IPS-18a (cell line): ENCODE data around the gene YWHAG.
"Not testable (repeated sequence)": the region's sequence is repeated elsewhere in the genome, so short reads cannot be mapped to it uniquely, and the experiment has no call there.

ENCODE experiments used
- H3K27ac ChIP-seq: one replicate; pipeline ENCODE4 v1.5.1; 2013; ENCODE audit warnings: low read length
- H3K27me3 ChIP-seq: one replicate; pipeline ENCODE4 v1.6.1; 2013; ENCODE audit warnings: mild to moderate bottlenecking, low read length; ENCODE audit not compliant: control insufficient read depth, insufficient read depth
- H3K36me3 ChIP-seq: one replicate; pipeline ENCODE4 v1.6.1; 2013; ENCODE audit warnings: low read depth, low read length; ENCODE audit not compliant: control insufficient read depth
- H3K4me1 ChIP-seq: one replicate; pipeline ENCODE4 v1.6.1; 2013; ENCODE audit warnings: low read depth, low read length; ENCODE audit not compliant: control insufficient read depth
- H3K4me3 ChIP-seq: one replicate; pipeline ENCODE4 v1.5.1; 2013; ENCODE audit warnings: low read length
- H3K9ac ChIP-seq: one replicate; pipeline ENCODE4 v1.6.1; 2013; ENCODE audit warnings: mild to moderate bottlenecking, low read length, moderate library complexity
- H3K9me3 ChIP-seq: one replicate; pipeline ENCODE4 v1.6.1; 2013; ENCODE audit warnings: low read depth, low read length; ENCODE audit not compliant: control insufficient read depth

Gene YWHAG

GRCh38 chr7:76358481-76359110 is at the start of gene YWHAG:
TSS of gene YWHAG (minus strand) at chr7:76358991. CDS start at chr7:76358808, 183 bp downstream.
- Histone ChIP-seq H3K27ac (peak within 1 kb of the TSS; percentile 95), H3K4me1 (peaks cover 28% of the 10 kb centered on the region), H3K9ac (peak within 1 kb of the TSS; percentile 93), H3K36me3 (peaks cover 27% of the 10 kb centered on the region), H3K27me3 (no peaks in the 10 kb centered on the region), H3K9me3 (no peaks in the 10 kb centered on the region), H3K4me3 (peak within 1 kb of the TSS; percentile 94)

GRCh38 chr7:76408121-76408560 is 49.4 kb upstream of the YWHAG start:
- Histone ChIP-seq H3K4me3 (no peak overlapping the region), H3K9me3 (no peaks in the 10 kb centered on the region)

DNA sequence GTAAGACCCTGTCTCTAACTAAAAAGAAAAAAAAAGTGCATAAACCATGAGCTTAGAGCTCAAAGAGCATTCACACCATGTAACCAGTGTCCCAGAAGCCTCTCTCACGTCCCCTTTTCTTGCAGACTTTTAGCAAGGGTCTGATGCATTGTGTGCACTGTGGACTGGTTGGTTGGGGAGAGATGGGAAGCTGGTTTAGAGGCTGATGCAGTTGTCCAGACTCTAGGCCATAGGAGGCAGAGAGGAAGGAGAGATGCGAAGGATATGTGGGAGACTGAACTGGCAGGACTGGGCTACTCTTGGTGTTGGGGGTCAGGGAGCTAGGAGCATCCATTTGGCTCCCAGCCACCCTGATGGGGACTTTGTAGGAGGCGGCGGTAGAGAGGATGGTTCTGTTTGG is 48.9 kb upstream of the YWHAG start:
- Histone ChIP-seq H3K9me3 (no peaks in the 10 kb centered on the region), H3K27me3 (no peaks in the 10 kb centered on the region), H3K9ac (no peak overlapping the region), H3K4me1 (no peaks in the 10 kb centered on the region), H3K4me3 (no peak overlapping the region), H3K27ac (no peak overlapping the region), H3K36me3 (no peaks in the 10 kb centered on the region)

More at GRCh38 chr7:76408121-76408560, 49.4 kb upstream of the YWHAG start:
- Histone ChIP-seq H3K27ac (no peak overlapping the region), H3K9ac (no peak overlapping the region), H3K27me3 (no peaks in the 10 kb centered on the region), H3K36me3 (no peaks in the 10 kb centered on the region), H3K4me1 (no peaks in the 10 kb centered on the region)

DNA sequence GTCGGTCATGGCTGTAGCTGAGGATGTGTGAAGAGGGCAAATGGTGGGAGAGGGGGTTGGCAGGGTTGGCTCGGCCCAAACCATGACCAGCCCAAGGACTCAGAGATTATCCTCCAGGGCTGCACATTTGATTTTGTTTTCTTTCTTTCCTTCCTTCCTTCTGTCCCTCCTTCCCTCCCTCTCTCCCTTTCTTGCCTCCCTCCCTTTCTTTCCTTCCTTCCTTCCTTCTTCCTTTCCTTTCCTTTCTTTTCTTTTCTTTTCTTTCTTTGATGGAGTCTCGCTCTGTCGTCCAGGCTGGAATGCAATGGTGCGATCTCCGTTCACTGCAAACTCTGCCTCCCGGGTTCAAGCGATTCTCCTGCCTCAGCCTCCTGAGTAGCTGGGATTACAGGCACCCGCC is 46.9 kb upstream of the YWHAG start:
- Histone ChIP-seq H3K9me3 (no peaks in the 10 kb centered on the region), H3K4me1 (no peaks in the 10 kb centered on the region), H3K36me3 (no peaks in the 10 kb centered on the region), H3K9ac (no peak overlapping the region), H3K27ac (no peak overlapping the region), H3K27me3 (no peaks in the 10 kb centered on the region), H3K4me3 (no peak overlapping the region)

- no peak overlapping the region for H3K9ac ChIP-seq
- H3K4me1 ChIP-seq, result no peaks in the 10 kb centered on the region
- no peaks in the 10 kb centered on the region for H3K27me3 ChIP-seq
These were observed 45.1 kb upstream of the YWHAG start for GRCh38 chr7:76403780-76404494.

DNA sequence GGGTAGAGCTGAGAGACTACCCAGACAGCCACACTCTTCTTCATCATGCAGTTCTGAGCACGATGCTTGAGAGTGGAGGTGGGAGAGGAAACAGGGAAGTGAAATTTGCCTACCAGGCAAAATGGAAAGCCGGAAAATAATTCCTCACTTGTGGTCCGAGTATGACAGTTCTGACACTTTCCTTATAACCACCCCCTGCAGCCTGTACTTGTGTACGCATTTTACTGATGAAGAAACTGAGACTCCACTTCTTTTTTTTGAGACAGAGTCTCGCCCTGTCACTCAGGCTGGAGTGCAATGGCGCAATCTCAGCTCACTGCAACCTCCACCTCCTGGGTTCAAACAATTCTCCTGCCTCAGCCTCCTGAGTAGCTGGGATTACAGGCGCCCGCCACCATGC is 44.3 kb upstream of the YWHAG start:
- not testable (repeated sequence) for H3K36me3 ChIP-seq, H3K27ac ChIP-seq, H3K9me3 ChIP-seq

More at GRCh38 chr7:76403780-76404494, 45.1 kb upstream of the YWHAG start:
- H3K36me3 ChIP-seq, result no peaks in the 10 kb centered on the region
- H3K4me3 ChIP-seq, result no peak overlapping the region
- H3K27ac ChIP-seq, result no peak overlapping the region
- no peaks in the 10 kb centered on the region for H3K9me3 ChIP-seq

GRCh38 chr7:76400248-76400647 is 41.5 kb upstream of the YWHAG start:
- no peak overlapping the region for H3K9ac ChIP-seq
- H3K4me1 ChIP-seq, result peaks cover 12% of the 10 kb centered on the region
- peaks cover 5% of the 10 kb centered on the region for H3K27me3 ChIP-seq
- H3K4me3 ChIP-seq, result no peak overlapping the region
- H3K27ac ChIP-seq, result no peak overlapping the region
- no peaks in the 10 kb centered on the region for H3K9me3 ChIP-seq
- no peaks in the 10 kb centered on the region for H3K36me3 ChIP-seq

More for the DNA sequence above, 44.3 kb upstream of the YWHAG start:
- H3K4me3 ChIP-seq, H3K9ac ChIP-seq, H3K27me3 ChIP-seq, H3K4me1 ChIP-seq: not testable (repeated sequence)

DNA sequence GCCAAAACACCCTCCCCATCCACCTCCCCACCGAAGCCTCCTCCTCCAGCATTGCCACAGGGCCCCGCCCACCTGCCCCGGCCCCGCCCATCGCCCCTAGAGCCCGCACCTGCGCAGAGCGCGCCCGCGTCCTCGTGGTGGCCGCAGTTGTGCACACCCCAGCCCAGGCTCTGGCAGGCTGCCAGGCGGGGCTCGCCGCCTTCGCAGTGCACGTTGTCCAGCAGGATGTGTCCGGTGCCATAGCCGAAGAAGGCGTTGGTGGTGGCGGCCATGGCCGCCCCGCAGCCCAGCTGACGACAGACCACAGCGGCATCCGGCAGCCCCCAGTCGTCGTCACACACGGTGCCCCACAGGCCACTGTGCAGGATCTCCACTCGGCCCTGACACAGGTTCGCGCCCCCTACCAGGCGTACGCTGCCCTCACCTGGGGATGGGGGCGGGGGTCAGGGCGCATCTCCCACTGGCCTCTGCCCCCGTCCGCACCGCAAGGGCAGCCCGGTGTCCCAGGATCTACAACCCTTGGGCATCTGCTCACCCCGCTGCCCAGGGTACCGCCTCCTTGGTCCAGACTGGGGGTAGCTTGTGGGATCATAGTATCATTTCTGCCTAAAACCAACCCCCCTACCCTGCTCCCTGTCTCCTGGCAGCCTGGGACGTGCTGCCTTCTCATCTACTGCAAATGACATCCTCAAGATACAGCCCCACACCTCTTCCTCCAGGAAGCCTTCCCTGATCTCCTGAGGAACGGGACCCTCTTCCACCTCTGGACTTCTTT is 38.8 kb upstream of the YWHAG start:
- Histone ChIP-seq H3K4me1 (peaks cover 15% of the 10 kb centered on the region), H3K4me3 (no peak overlapping the region), H3K9ac (no peak overlapping the region), H3K27ac (no peak overlapping the region), H3K27me3 (peaks cover 5% of the 10 kb centered on the region), H3K9me3 (no peaks in the 10 kb centered on the region), H3K36me3 (no peaks in the 10 kb centered on the region)

GRCh38 chr7:76396864-76397263 is 38.1 kb upstream of the YWHAG start:
- Histone ChIP-seq H3K36me3 (no peaks in the 10 kb centered on the region), H3K27ac (no peak overlapping the region), H3K27me3 (peaks cover 5% of the 10 kb centered on the region), H3K9ac (peak overlapping the region; percentile 28), H3K4me3 (no peak overlapping the region), H3K4me1 (peaks cover 16% of the 10 kb centered on the region), H3K9me3 (no peaks in the 10 kb centered on the region)

DNA sequence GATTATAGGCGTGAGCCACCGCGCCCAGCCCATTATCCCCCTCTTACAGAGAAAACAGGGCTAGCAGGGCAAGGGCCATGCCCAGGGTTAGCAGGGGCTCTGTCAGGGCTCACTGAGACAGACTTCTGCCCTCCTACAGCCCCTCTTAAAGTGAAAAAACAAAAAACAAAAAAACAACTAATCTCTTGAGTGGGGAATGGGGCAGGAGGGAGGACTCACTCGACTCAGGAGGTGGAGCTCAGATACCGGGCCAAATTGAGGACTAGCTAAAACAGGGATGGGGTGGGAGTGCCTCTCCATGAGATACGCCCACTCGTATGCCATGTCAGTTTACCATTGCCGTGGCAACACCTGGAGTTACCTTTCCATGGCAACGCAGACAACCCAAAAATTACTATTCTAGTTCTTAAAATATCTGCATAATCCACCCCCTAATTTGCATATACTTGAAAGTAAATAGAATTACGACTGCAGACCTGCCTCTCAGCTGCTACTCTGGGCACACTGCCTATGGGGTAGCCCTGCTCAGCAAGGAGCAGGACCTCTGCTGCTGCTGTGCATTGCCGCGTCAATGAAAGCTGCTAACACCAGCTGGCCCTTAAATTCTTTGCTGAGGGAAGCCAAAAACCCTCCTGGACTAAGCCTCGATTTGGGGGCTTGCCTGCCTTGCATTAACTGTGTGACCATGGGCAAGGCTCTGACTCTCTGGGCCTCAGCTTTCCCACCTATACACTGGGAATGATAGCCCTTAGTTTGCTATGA is 37.4 kb upstream of the YWHAG start:
- Histone ChIP-seq H3K36me3 (no peaks in the 10 kb centered on the region), H3K27me3 (peaks cover 5% of the 10 kb centered on the region), H3K9me3 (no peaks in the 10 kb centered on the region), H3K4me3 (no peak overlapping the region), H3K27ac (no peak overlapping the region), H3K4me1 (peaks cover 16% of the 10 kb centered on the region), H3K9ac (peak overlapping the region; percentile 28)

DNA sequence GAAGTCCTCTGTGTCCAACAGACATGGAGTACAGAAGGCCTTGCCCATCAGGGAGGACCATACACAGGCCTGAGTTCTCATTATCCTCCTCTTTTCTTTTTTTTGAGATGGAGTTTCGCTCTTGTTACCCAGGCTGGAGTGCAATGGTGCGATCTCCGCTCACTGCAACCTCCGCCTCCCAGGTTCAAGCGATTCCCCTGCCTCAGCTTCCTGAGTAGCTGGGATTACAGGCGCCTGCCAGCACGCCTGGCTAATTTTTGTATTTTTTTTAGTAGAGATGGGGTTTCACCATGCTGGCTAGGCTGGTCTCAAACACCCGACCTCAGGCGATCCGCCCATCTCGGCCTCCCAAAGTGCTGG is 36.8 kb upstream of the YWHAG start:
- H3K9ac ChIP-seq, H3K27ac ChIP-seq, H3K4me3 ChIP-seq, H3K36me3 ChIP-seq, H3K9me3 ChIP-seq, H3K27me3 ChIP-seq: not testable (repeated sequence)
- peaks cover 16% of the 10 kb centered on the region for H3K4me1 ChIP-seq
